ENCODE results near the gene LRIG1.

DNA sequence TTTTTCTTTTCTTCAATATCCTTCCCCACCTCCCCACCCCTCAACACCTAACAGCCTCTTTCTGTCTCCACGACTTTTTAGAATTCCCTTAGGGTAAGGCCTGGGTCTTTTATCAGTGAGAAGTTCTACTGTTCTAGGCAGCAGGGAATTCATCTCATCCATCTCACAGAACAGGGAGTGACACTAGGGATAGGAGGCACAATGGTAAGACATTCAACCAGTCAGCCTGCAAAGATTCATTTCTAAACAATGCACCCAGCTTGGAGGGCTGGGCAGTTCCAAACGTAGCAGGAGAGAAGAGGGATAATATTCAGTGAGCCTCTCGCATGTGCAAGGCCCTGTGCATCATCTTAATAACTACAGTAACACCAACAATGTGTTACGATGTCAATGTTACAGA lies 43.6 kb downstream of the LRIG1 start:
- TF ChIP-seq CTCF (IDR thresholded peaks at IDR 0.05) (no peak), POLR2A (IDR thresholded peaks at IDR 0.05) (no peak), POLR2AphosphoS5 (IDR thresholded peaks at IDR 0.05) (no peak)

Data from sigmoid colon (tissue), 4 donors.